Neural cell (in vitro differentiated cells): Measurements from ENCODE around the gene MEF2D. TPM values are rescaled to one million over a fixed set of nuclear protein-coding genes. Genes with fewer than 3 reads are reported as not detected.

Experiments used
- H2AFZ ChIP-seq: fragments of 200-600, 300-800 bp; sonication (generic), shearing (Covaris generic); 2 replicates; pipeline ENCODE4 v1.6.0; 2014; ENCODE audit warnings: low read depth, mild to moderate bottlenecking, antibody characterized with exemption, low read length, moderate library complexity
- H3F3A ChIP-seq: fragments of 200-600 bp; shearing (Covaris generic); 2 replicates; pipeline ENCODE4 v1.6.1; 2016; ENCODE audit warnings: mild to moderate bottlenecking, moderate library complexity, mixed read lengths, antibody characterized with exemption, low read length; ENCODE audit not compliant: insufficient read depth, poor library complexity, severe bottlenecking
- H3K27ac ChIP-seq: fragments of 200-600, 300-800 bp; sonication (generic), shearing (Covaris generic); 2 replicates; pipeline ENCODE4 v1.5.1; 2014; ENCODE audit warnings: mild to moderate bottlenecking, low read length, moderate library complexity
- H3K27me3 ChIP-seq: fragments of 300-800, 200-600 bp; sonication (generic), shearing (Covaris generic); 2 replicates; pipeline ENCODE4 v1.6.0; 2014; ENCODE audit warnings: mild to moderate bottlenecking, low read depth, low read length, moderate library complexity; ENCODE audit not compliant: insufficient read depth
- H3K36me3 ChIP-seq: fragments of 300-800, 200-600 bp; sonication (generic), shearing (Covaris generic); 2 replicates; pipeline ENCODE4 v1.5.1; 2014; ENCODE audit warnings: mild to moderate bottlenecking, antibody characterized with exemption, low read length, moderate library complexity; ENCODE audit not compliant: insufficient read depth
- H3K4me2 ChIP-seq: fragments of 300-800, 200-600 bp; sonication (generic), shearing (Covaris generic); 2 replicates; pipeline ENCODE4 v1.6.0; 2014; ENCODE audit warnings: mild to moderate bottlenecking, low read length
- H3K4me3 ChIP-seq: fragments of 300-800, 200-600 bp; sonication (generic), shearing (Covaris generic); 2 replicates; pipeline ENCODE4 v1.5.1; 2014; ENCODE audit warnings: mild to moderate bottlenecking, low read length, moderate library complexity
- H3K79me2 ChIP-seq: fragments of 200-600 bp; shearing (Covaris generic); replicated peaks from 2 replicates; pipeline ENCODE4 v1.6.0; 2014; ENCODE audit warnings: mild to moderate bottlenecking, low read length, moderate library complexity; ENCODE audit not compliant: insufficient read depth
- H3K9ac ChIP-seq: fragments of 300-800, 200-600 bp; sonication (generic), shearing (Covaris generic); 2 replicates; pipeline ENCODE4 v1.6.1; 2016; ENCODE audit warnings: mild to moderate bottlenecking, low read length, mixed read lengths
- H3K9me2 ChIP-seq: fragments of 200-600 bp; shearing (Covaris generic); 2 replicates; pipeline ENCODE4 v1.6.1; 2016; ENCODE audit warnings: mild to moderate bottlenecking, low read length, mixed read lengths; ENCODE audit not compliant: insufficient read depth
- H3K9me3 ChIP-seq: fragments of 200-600, 300-800 bp; sonication (generic), shearing (Covaris generic); 2 replicates; pipeline ENCODE4 v1.6.1; 2016; ENCODE audit warnings: mild to moderate bottlenecking, mixed run types, low read length, moderate library complexity, mixed read lengths
- H4K20me1 ChIP-seq: fragments of 200-600 bp; shearing (Covaris generic); 2 replicates; pipeline ENCODE4 v1.6.1; 2016; ENCODE audit warnings: mild to moderate bottlenecking, mixed run types; ENCODE audit not compliant: insufficient read depth
- EP300 ChIP-seq: fragments of 450-650 bp; conservative IDR thresholded peaks from 2 replicates; pipeline ENCODE4 v1.6.1; 2014; ENCODE audit warnings: antibody characterized with exemption, mild to moderate bottlenecking, moderate library complexity; ENCODE audit not compliant: poor library complexity, severe bottlenecking
- EZH2 ChIP-seq: fragments of 200-600, 300-800 bp; shearing (Covaris generic), sonication (generic); IDR thresholded peaks from 2 replicates; pipeline ENCODE4 v1.6.1; 2014; ENCODE audit warnings: antibody characterized with exemption, low read length, borderline replicate concordance, mild to moderate bottlenecking; ENCODE audit not compliant: insufficient read depth, poor library complexity, severe bottlenecking
- MXI1 ChIP-seq: fragments of 450-650 bp; conservative IDR thresholded peaks from 2 replicates; pipeline ENCODE4 v1.6.1; 2014; ENCODE audit warnings: antibody characterized with exemption, mild to moderate bottlenecking; ENCODE audit not compliant: poor library complexity, severe bottlenecking
- POLR2AphosphoS5 ChIP-seq: IDR thresholded peaks from 2 replicates; pipeline ENCODE4 v1.6.1; 2012
- RAD21 ChIP-seq: fragments of 450-650 bp; conservative IDR thresholded peaks from 2 replicates; pipeline ENCODE4 v1.6.1; 2014; ENCODE audit warnings: antibody characterized with exemption, mild to moderate bottlenecking, moderate library complexity
- SMC3 ChIP-seq: fragments of 450-650 bp; conservative IDR thresholded peaks from 2 replicates; pipeline ENCODE4 v1.6.1; 2014; ENCODE audit warnings: antibody characterized with exemption, mild to moderate bottlenecking, moderate library complexity; ENCODE audit not compliant: poor library complexity
- TAF1 ChIP-seq: IDR thresholded peaks from 2 replicates; pipeline ENCODE4 v1.6.1; 2012; ENCODE audit warnings: low read depth
- polyA plus RNA-seq: library from polyadenylated mRNA; depleted of rRNA; stranded (reverse); fragments of >200 nt; gene quantifications from 2 replicates; pipeline ENCODE4 v1.2.3, GENCODE V29; 2014
- TF ChIP-seq, protein P1 (sequence below): IDR thresholded peaks from 2 replicates; pipeline ENCODE4 v1.6.1; 2012; ENCODE audit warnings: borderline replicate concordance
- TF ChIP-seq, protein P2 (sequence below): fragments of 450-650 bp; IDR thresholded peaks from 2 replicates; pipeline ENCODE4 v1.5.1; 2014; ENCODE audit warnings: antibody characterized with exemption, mild to moderate bottlenecking, moderate library complexity; ENCODE audit not compliant: poor library complexity, severe bottlenecking

The MEF2D gene
- polyA plus RNA-seq, 1 donor from 2014 or later = 4.7 TPM

DNA sequence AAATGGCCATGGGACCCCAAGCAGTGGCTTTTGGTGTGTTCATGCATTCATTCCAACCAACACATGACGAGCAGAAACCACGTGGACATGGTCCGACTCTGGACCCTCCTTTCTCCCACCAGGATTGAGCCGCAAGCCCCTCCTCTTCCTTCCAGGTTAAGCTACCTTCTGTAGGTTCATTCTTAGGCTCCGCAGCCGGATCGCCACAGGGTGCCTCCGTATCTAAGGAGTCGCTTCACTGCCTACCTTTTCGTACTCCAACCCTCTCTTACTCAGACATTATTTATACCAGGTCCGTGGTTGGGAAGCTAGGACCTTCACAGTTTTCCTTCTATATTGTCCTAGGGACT, 67.9 kb downstream of the MEF2D start:
- Histone ChIP-seq H3K27me3 (peaks cover 99% of the 10 kb centered on the region), H3K79me2 (no peaks in the 10 kb centered on the region), H3K4me3 (no peak overlapping the region), H2AFZ (no peak overlapping the region), H3F3A (no peaks in the 10 kb centered on the region), H3K9ac (no peak overlapping the region), H3K9me2 (no peaks in the 10 kb centered on the region), H3K4me2 (no peak overlapping the region), H3K9me3 (no peaks in the 10 kb centered on the region), H3K36me3 (no peaks in the 10 kb centered on the region), H4K20me1 (no peaks in the 10 kb centered on the region), H3K27ac (no peak overlapping the region)
- TF ChIP-seq RAD21 (no peak), EP300 (no peak), EZH2 (no peak), TAF1 (no peak), MXI1 (no peak), POLR2AphosphoS5 (no peak), SMC3 (no peak)
- TF ChIP-seq, protein P1, sequence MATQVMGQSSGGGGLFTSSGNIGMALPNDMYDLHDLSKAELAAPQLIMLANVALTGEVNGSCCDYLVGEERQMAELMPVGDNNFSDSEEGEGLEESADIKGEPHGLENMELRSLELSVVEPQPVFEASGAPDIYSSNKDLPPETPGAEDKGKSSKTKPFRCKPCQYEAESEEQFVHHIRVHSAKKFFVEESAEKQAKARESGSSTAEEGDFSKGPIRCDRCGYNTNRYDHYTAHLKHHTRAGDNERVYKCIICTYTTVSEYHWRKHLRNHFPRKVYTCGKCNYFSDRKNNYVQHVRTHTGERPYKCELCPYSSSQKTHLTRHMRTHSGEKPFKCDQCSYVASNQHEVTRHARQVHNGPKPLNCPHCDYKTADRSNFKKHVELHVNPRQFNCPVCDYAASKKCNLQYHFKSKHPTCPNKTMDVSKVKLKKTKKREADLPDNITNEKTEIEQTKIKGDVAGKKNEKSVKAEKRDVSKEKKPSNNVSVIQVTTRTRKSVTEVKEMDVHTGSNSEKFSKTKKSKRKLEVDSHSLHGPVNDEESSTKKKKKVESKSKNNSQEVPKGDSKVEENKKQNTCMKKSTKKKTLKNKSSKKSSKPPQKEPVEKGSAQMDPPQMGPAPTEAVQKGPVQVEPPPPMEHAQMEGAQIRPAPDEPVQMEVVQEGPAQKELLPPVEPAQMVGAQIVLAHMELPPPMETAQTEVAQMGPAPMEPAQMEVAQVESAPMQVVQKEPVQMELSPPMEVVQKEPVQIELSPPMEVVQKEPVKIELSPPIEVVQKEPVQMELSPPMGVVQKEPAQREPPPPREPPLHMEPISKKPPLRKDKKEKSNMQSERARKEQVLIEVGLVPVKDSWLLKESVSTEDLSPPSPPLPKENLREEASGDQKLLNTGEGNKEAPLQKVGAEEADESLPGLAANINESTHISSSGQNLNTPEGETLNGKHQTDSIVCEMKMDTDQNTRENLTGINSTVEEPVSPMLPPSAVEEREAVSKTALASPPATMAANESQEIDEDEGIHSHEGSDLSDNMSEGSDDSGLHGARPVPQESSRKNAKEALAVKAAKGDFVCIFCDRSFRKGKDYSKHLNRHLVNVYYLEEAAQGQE = no peak
- TF ChIP-seq, protein P2, sequence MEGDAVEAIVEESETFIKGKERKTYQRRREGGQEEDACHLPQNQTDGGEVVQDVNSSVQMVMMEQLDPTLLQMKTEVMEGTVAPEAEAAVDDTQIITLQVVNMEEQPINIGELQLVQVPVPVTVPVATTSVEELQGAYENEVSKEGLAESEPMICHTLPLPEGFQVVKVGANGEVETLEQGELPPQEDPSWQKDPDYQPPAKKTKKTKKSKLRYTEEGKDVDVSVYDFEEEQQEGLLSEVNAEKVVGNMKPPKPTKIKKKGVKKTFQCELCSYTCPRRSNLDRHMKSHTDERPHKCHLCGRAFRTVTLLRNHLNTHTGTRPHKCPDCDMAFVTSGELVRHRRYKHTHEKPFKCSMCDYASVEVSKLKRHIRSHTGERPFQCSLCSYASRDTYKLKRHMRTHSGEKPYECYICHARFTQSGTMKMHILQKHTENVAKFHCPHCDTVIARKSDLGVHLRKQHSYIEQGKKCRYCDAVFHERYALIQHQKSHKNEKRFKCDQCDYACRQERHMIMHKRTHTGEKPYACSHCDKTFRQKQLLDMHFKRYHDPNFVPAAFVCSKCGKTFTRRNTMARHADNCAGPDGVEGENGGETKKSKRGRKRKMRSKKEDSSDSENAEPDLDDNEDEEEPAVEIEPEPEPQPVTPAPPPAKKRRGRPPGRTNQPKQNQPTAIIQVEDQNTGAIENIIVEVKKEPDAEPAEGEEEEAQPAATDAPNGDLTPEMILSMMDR = no peak

DNA sequence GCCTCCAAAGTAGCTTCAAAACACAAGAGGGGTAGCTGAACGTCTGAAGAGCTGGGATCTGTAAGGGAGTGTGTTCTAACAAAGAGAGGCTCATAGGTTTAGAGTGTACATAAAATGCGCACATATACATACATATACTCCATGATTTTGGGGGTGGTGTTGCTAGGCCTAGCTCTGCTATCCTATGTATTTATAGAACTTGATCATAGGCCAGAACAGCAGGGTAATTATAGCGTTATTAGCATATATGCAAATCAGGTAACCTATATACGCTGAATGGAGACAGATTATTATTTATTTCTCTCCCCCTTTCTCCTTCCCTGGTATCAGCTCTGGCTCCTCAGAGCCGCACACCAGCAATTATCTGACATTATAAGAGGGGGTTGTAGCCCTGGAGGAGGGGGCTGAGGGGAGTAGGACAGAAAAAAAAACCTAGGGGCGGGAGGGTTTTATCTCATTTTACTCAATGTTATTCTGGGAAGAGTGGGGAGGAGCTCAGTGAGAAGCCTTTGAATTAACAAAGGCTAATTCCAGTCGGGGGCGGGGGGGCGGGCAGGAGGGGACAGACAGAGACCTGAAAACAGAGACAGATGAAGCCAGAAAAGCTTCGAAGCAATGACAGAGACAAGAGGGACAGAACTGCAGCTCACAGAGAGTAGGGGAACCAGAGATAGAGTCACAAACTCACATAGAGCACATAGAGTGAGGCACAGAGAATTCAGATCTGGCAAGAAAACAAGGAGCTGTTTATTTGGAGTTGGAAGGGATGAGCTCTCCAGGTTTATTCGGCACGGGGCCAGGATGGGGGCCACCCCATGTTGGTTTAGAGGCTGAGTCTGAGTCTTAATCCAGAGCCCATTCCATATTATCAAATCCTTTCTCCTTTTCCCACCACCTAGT, 68.6 kb downstream of the MEF2D start:
- no peak overlapping the region for H3K27ac ChIP-seq
- no peaks in the 10 kb centered on the region for H3K79me2 ChIP-seq
- no peak overlapping the region for H3K4me3 ChIP-seq
- H4K20me1 ChIP-seq = no peaks in the 10 kb centered on the region
- no peak overlapping the region for H3K9ac ChIP-seq
- no peak overlapping the region for H3K4me2 ChIP-seq
- H3K27me3 ChIP-seq = peaks cover 99% of the 10 kb centered on the region
- TF ChIP-seq, protein P1 = no peak
- TF ChIP-seq MXI1 (no peak), SMC3 (no peak), EP300 (no peak), RAD21 (no peak), POLR2AphosphoS5 (no peak), TAF1 (no peak), EZH2 (no peak)
- TF ChIP-seq, protein P2 = no peak
- no peaks in the 10 kb centered on the region for H3F3A ChIP-seq
- H3K9me3 ChIP-seq = no peaks in the 10 kb centered on the region
- H3K9me2 ChIP-seq = no peaks in the 10 kb centered on the region
- H3K36me3 ChIP-seq = no peaks in the 10 kb centered on the region
- H2AFZ ChIP-seq = no peak overlapping the region
